Body of pancreas (tissue), 4 donors: ENCODE data around the gene HSPBAP1.

Source experiments
- POLR2A ChIP-seq, 3 donors: fragments of 450-650 bp; IDR thresholded peaks; one replicate each; pipeline ENCODE4 v1.6.1; 2016; ENCODE audit warnings: antibody characterized with exemption in 3 of 3, mild to moderate bottlenecking in 2 of 3
- TF ChIP-seq, protein P1 (sequence below), 7 experiments: fragments of 450-650 bp in 4 of 7; fragments of 200-600 bp in 3 of 7; sonication (generic) in 3 of 7; IDR thresholded peaks; one replicate each; pipeline ENCODE4 v1.5.1; 2016 to 2019; ENCODE audit warnings: antibody characterized with exemption in 7 of 7

DNA sequence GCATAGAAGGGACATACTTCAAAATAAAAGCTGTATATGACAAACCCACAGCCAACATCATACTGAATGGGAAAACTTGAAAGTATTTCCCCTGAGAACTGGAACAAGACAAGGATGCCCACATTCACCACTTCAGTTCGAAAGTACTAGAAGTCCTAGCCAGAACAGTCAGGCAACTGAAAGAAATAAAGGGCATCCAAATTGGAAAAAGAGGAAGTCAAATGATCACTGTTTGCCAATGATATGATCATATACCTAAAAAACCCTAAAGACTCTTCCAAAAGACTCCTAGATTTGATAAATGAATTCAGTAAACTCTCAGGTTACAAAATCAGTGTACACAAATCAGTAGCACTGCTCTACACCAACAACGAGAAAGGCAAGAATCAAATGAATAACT, 42.0 kb upstream of the HSPBAP1 start:
- no peak for TF ChIP-seq POLR2A (IDR thresholded peaks at IDR 0.05)
- TF ChIP-seq, protein P1, sequence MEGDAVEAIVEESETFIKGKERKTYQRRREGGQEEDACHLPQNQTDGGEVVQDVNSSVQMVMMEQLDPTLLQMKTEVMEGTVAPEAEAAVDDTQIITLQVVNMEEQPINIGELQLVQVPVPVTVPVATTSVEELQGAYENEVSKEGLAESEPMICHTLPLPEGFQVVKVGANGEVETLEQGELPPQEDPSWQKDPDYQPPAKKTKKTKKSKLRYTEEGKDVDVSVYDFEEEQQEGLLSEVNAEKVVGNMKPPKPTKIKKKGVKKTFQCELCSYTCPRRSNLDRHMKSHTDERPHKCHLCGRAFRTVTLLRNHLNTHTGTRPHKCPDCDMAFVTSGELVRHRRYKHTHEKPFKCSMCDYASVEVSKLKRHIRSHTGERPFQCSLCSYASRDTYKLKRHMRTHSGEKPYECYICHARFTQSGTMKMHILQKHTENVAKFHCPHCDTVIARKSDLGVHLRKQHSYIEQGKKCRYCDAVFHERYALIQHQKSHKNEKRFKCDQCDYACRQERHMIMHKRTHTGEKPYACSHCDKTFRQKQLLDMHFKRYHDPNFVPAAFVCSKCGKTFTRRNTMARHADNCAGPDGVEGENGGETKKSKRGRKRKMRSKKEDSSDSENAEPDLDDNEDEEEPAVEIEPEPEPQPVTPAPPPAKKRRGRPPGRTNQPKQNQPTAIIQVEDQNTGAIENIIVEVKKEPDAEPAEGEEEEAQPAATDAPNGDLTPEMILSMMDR (IDR thresholded peaks at IDR 0.05) = no peak
